ENCODE measurements around the gene WDR72. TPM values are rescaled to one million over a fixed set of nuclear protein-coding genes. Genes with fewer than 3 reads are reported as not detected.

Gene WDR72
- total RNA-seq, 2 experiments from 2014 or later, result not detected

GRCh38 chr15:53762916-53763315 lies 3.5 kb upstream of the WDR72 start:
- Histone ChIP-seq H3K36me3 (ENCODE audit: insufficient read depth, low read length) (no peaks in the 10 kb centered on the region), H3K4me1 (ENCODE audit: insufficient read depth, low read length, poor library complexity, severe bottlenecking) (no peaks in the 10 kb centered on the region), H3K4me3 (ENCODE audit: low read depth, low read length, poor library complexity, severe bottlenecking) (no peak overlapping the region), H2AFZ (ENCODE audit: low read length) (no peak overlapping the region), H4K20me1 (ENCODE audit: insufficient read depth, low read length) (no peaks in the 10 kb centered on the region), H3K9me3 (ENCODE audit: low read length) (no peaks in the 10 kb centered on the region), H3K4me2 (ENCODE audit: low read length) (no peak overlapping the region), H3K27ac (ENCODE audit: low read depth, low read length, poor library complexity, severe bottlenecking) (no peak overlapping the region), H3K9me2 (ENCODE audit: insufficient read depth, low read length) (no peaks in the 10 kb centered on the region; the same call in 1 of the 2 replicates), H3K79me2 (ENCODE audit: insufficient read depth, low read depth, low read length) (no peaks in the 10 kb centered on the region)
- ChIA-PET POLR2A (no interaction called here), CTCF (ENCODE audit: unreplicated experiment) (no interaction called here)
- TF ChIP-seq CTCF (conservative IDR thresholded peaks at IDR 0.05; ENCODE audit: low read length) (no peak), EZH2phosphoT487 (IDR thresholded peaks at IDR 0.05; ENCODE audit: borderline replicate concordance, low read depth, low read length) (no peak)
- DNase-seq (ENCODE audit: low spot score), result no peak
- no TSS peak for BruUV-seq (replicated peaks)
- intact Hi-C loops (cut with micrococcal nuclease; ENCODE audit: unreplicated experiment), result no loop called here

DNA sequence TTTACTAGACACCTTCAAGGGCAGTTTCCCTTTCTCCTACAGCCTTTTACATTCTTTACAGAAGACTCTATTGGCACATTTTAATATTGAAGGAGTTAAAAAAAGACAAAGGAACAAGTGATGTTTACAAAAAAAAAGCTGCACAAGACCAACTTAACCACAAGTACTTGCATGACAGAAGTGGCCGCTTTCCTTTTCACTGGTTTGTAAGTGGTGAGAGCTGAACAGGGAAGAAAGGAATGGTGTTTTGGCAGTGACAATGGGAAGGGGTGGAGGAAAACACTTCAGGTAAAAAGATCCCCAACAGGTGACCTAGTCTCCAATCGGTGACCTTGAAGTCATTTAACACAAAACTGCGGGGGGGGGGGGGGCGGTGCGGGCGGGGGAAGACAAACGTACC lies 1.1 kb downstream of the WDR72 start:
- no peaks in the 10 kb centered on the region for H3K9me2 ChIP-seq (ENCODE audit: insufficient read depth, low read length)
- H3K36me3 ChIP-seq (ENCODE audit: insufficient read depth, low read length), result no peaks in the 10 kb centered on the region
- no peak for TF ChIP-seq EZH2phosphoT487 (IDR thresholded peaks at IDR 0.05; ENCODE audit: borderline replicate concordance, low read depth, low read length)
- no peak for TF ChIP-seq CTCF (conservative IDR thresholded peaks at IDR 0.05; ENCODE audit: low read length)
- intact Hi-C loops (cut with micrococcal nuclease; ENCODE audit: unreplicated experiment), result no loop called here
- H3K4me1 ChIP-seq (ENCODE audit: insufficient read depth, low read length, poor library complexity, severe bottlenecking), result no peaks in the 10 kb centered on the region
- no peaks in the 10 kb centered on the region for H3K9me3 ChIP-seq (ENCODE audit: low read length)
- no peaks in the 10 kb centered on the region for H4K20me1 ChIP-seq (ENCODE audit: insufficient read depth, low read length)
- ChIA-PET CTCF (ENCODE audit: unreplicated experiment) (no interaction called here), POLR2A (interaction anchor here (0.6 to 1.1 kb wide), 2 partner anchors 11 to 57 kb away, joined by 7 to 8 read pairs; no protein-coding TSS in a partner anchor)
- H2AFZ ChIP-seq (ENCODE audit: low read length), result no peak overlapping the region
- no peak overlapping the region for H3K4me3 ChIP-seq (ENCODE audit: low read depth, low read length, poor library complexity, severe bottlenecking)
- no peak overlapping the region for H3K4me2 ChIP-seq (ENCODE audit: low read length)
- no TSS peak for BruUV-seq (replicated peaks)
- no peaks in the 10 kb centered on the region for H3K79me2 ChIP-seq (ENCODE audit: insufficient read depth, low read depth, low read length)
- no peak overlapping the region for H3K27ac ChIP-seq (ENCODE audit: low read depth, low read length, poor library complexity, severe bottlenecking)
- no peak for DNase-seq (ENCODE audit: low spot score)

- ChIA-PET POLR2A (interaction anchor here (0.6 to 1.1 kb wide), 2 partner anchors 10 to 56 kb away, joined by 7 to 8 read pairs; no protein-coding TSS in a partner anchor), CTCF (ENCODE audit: unreplicated experiment) (no interaction called here)
- H2AFZ ChIP-seq (ENCODE audit: low read length), result no peak overlapping the region
- intact Hi-C loops (cut with micrococcal nuclease; ENCODE audit: unreplicated experiment), result no loop called here
- H3K4me2 ChIP-seq (ENCODE audit: low read length), result no peak overlapping the region
- no peaks in the 10 kb centered on the region for H3K4me1 ChIP-seq (ENCODE audit: insufficient read depth, low read length, poor library complexity, severe bottlenecking)
- no peak for DNase-seq (ENCODE audit: low spot score)
- H4K20me1 ChIP-seq (ENCODE audit: insufficient read depth, low read length), result no peaks in the 10 kb centered on the region
- H3K9me3 ChIP-seq (ENCODE audit: low read length), result no peaks in the 10 kb centered on the region
- H3K9me2 ChIP-seq (ENCODE audit: insufficient read depth, low read length), result no peaks in the 10 kb centered on the region
- no peak for TF ChIP-seq CTCF (conservative IDR thresholded peaks at IDR 0.05; ENCODE audit: low read length)
- TF ChIP-seq EZH2phosphoT487 (IDR thresholded peaks at IDR 0.05; ENCODE audit: borderline replicate concordance, low read depth, low read length), result no peak
- no peak overlapping the region for H3K4me3 ChIP-seq (ENCODE audit: low read depth, low read length, poor library complexity, severe bottlenecking)
- no peaks in the 10 kb centered on the region for H3K79me2 ChIP-seq (ENCODE audit: insufficient read depth, low read depth, low read length)
- no peaks in the 10 kb centered on the region for H3K36me3 ChIP-seq (ENCODE audit: insufficient read depth, low read length)
- H3K27ac ChIP-seq (ENCODE audit: low read depth, low read length, poor library complexity, severe bottlenecking), result no peak overlapping the region
- no TSS peak for BruUV-seq (replicated peaks)
Observed at GRCh38 chr15:53757906-53758305, 1.6 kb downstream of the WDR72 start.
